Body of pancreas (tissue), 4 donors: ENCODE results near the gene MSI2. TPM values are rescaled to one million over a fixed set of nuclear protein-coding genes. Genes with fewer than 3 reads are reported as not detected.

ENCODE experiments used
- ATAC-seq: fragments of 150-250 bp; one replicate; pipeline ENCODE4 v1.9.1; 2016
- DNase-seq, 4 donors: peaks; one replicate each; pipeline ENCODE4 v3.0.0-alpha.2; 2019
- H3K27ac ChIP-seq, 4 donors: fragments of 200-600 bp; sonication (generic); 1 replicate in 3 of 4; 2 replicates in 1 of 4; pipeline versions ENCODE4 v1.5.1 to v1.6.1; 2016 to 2019; ENCODE audit warnings: mild to moderate bottlenecking in 1 of 4, mixed read lengths in 1 of 4, moderate library complexity in 1 of 4
- H3K27me3 ChIP-seq, 2 donors: fragments of 200-600 bp; sonication (generic); one replicate each; pipeline ENCODE4 v1.6.0; 2016; ENCODE audit warnings: mild to moderate bottlenecking in 1 of 2
- H3K36me3 ChIP-seq, 2 donors: fragments of 200-600 bp; sonication (generic); replicated peaks in 1 of 2; 2 replicates each; pipeline ENCODE4 v1.5.1; 2016; ENCODE audit warnings: low read depth in 2 of 2; ENCODE audit not compliant: insufficient read depth in 1 of 2
- H3K4me1 ChIP-seq: fragments of 200-600 bp; sonication (generic); one replicate; pipeline ENCODE4 v1.6.0; 2016
- H3K4me3 ChIP-seq, 2 donors: fragments of 200-600 bp; sonication (generic); 1 replicate in 1 of 2; 2 replicates in 1 of 2; pipeline ENCODE4 v1.5.1; 2016 to 2019
- H3K9me3 ChIP-seq, 3 donors: fragments of 200-600 bp; sonication (generic); 1 replicate in 2 of 3; 2 replicates in 1 of 3; pipeline ENCODE4 v1.5.1; 2016
- POLR2A ChIP-seq, 3 donors: fragments of 450-650 bp; IDR thresholded peaks; one replicate each; pipeline ENCODE4 v1.6.1; 2016; ENCODE audit warnings: antibody characterized with exemption in 3 of 3, mild to moderate bottlenecking in 2 of 3
- WGBS, 2 donors: methylation state at CpG; one replicate each; pipeline ENCODE4 v1.1.5; 2017; 5-methylcytosine and 5-hydroxymethylcytosine counted together
- intact Hi-C: fragments of 100-400 bp; cut with DNase I; formaldehyde crosslinking; loops from one replicate; pipeline ENCODE4 v1.15.1; 2023
- total RNA-seq, 2 donors: library from RNA; depleted of rRNA; stranded (reverse); fragments of >200 nt; gene quantifications; one replicate each; pipeline ENCODE4 v1.1.0, GENCODE V29; 2016
- TF ChIP-seq, protein P1 (sequence below), 7 experiments: fragments of 450-650 bp in 4 of 7; fragments of 200-600 bp in 3 of 7; sonication (generic) in 3 of 7; IDR thresholded peaks; one replicate each; pipeline ENCODE4 v1.5.1; 2016 to 2019; ENCODE audit warnings: antibody characterized with exemption in 7 of 7

The MSI2 gene
- total RNA-seq, 2 donors from 2014 or later = 21.1 to 28.5 TPM

DNA sequence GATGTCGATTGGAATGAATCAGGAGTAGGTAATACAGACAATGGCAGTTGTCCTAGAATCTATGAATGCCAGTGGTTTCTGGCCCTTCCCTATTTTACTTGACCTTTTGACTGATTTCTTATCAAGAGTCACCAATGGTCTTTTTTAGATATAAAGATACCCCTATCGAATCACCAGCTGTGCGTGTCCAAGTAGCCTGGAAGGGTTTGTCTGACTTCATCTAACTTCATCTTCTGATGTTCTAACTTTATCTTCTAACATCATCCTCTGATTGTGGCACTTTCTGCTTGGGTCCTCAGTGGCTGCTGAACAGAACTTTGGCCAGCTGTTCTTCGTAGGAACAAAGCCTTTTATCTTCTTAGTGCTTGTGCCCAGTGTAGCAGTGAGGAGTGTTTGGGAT is 129.7 kb downstream of the MSI2 start:
- 91% methylated on average over 4 of the region's 4 CpGs for WGBS, 2 donors
- intact Hi-C loops = no loop called here
- no peak for ATAC-seq

GRCh38 chr17:57387575-57387974 is 131.3 kb downstream of the MSI2 start:
- H3K9me3 ChIP-seq = peaks cover 0 to 8% (median 0%) of the 10 kb centered on the region in 3 donors
- H3K4me3 ChIP-seq = no peak overlapping the region
- WGBS, 2 donors = 100% methylated on average over 1 of the region's 1 CpG

More for the DNA sequence above, 129.7 kb downstream of the MSI2 start:
- Histone ChIP-seq H3K27ac (no peak overlapping the region), H3K9me3 (peaks cover 0 to 8% (median 0%) of the 10 kb centered on the region in 3 donors), H3K36me3 (no peaks in the 10 kb centered on the region), H3K27me3 (no peaks in the 10 kb centered on the region), H3K4me1 (no peaks in the 10 kb centered on the region), H3K4me3 (no peak overlapping the region)
- no peak for DNase-seq
- no peak for TF ChIP-seq POLR2A (IDR thresholded peaks at IDR 0.05)
- TF ChIP-seq, protein P1, sequence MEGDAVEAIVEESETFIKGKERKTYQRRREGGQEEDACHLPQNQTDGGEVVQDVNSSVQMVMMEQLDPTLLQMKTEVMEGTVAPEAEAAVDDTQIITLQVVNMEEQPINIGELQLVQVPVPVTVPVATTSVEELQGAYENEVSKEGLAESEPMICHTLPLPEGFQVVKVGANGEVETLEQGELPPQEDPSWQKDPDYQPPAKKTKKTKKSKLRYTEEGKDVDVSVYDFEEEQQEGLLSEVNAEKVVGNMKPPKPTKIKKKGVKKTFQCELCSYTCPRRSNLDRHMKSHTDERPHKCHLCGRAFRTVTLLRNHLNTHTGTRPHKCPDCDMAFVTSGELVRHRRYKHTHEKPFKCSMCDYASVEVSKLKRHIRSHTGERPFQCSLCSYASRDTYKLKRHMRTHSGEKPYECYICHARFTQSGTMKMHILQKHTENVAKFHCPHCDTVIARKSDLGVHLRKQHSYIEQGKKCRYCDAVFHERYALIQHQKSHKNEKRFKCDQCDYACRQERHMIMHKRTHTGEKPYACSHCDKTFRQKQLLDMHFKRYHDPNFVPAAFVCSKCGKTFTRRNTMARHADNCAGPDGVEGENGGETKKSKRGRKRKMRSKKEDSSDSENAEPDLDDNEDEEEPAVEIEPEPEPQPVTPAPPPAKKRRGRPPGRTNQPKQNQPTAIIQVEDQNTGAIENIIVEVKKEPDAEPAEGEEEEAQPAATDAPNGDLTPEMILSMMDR (IDR thresholded peaks at IDR 0.05) = no peak

DNA sequence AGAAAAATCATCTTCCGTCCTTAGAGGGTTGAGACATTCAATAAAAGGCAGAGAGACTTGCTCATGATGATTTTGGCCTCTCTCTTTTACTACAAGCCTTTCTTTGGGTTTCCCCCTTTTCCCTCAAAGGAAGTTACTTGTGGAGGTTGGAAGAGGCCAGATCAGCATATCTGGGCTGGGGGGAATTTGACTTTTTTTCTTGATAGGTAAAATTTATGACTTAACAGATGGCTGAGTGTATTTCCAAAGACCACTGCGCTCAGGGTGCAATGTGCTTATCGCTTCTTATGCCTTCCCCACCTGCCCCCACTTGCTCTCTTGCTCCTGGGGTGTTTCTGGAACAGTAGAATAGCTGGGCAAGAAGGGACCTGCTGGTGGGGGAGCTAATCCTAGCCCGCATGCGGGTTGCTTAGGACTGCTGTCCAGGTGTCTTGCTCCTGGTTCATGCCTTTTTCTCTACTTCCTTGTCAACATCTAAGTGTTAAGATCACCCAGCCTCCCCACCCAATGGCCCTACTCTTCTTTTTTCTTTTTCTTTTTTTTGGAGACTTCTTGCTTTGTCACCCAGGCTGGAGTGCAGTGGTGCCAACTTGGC is 131.9 kb downstream of the MSI2 start:
- no peak for ATAC-seq
- 80 to 97% methylated on average over 5 of the region's 5 CpGs for WGBS, 2 donors
- no peak overlapping the region for H3K4me3 ChIP-seq
- intact Hi-C loops = no loop called here
- peaks cover 0 to 8% (median 0%) of the 10 kb centered on the region in 3 donors for H3K9me3 ChIP-seq
- no peaks in the 10 kb centered on the region for H3K4me1 ChIP-seq
- TF ChIP-seq POLR2A (IDR thresholded peaks at IDR 0.05) = no peak
- TF ChIP-seq, protein P1 (IDR thresholded peaks at IDR 0.05) = no peak
- no peak overlapping the region for H3K27ac ChIP-seq
- H3K36me3 ChIP-seq = no peaks in the 10 kb centered on the region
- H3K27me3 ChIP-seq = no peaks in the 10 kb centered on the region
- no peak for DNase-seq

More at GRCh38 chr17:57387575-57387974, 131.3 kb downstream of the MSI2 start:
- TF ChIP-seq, protein P1 (IDR thresholded peaks at IDR 0.05) = no peak
- TF ChIP-seq POLR2A (IDR thresholded peaks at IDR 0.05) = no peak
- no peak for DNase-seq
- Histone ChIP-seq H3K27me3 (no peaks in the 10 kb centered on the region), H3K36me3 (no peaks in the 10 kb centered on the region), H3K4me1 (no peaks in the 10 kb centered on the region), H3K27ac (no peak overlapping the region)
- no peak for ATAC-seq
- intact Hi-C loops = no loop called here

DNA sequence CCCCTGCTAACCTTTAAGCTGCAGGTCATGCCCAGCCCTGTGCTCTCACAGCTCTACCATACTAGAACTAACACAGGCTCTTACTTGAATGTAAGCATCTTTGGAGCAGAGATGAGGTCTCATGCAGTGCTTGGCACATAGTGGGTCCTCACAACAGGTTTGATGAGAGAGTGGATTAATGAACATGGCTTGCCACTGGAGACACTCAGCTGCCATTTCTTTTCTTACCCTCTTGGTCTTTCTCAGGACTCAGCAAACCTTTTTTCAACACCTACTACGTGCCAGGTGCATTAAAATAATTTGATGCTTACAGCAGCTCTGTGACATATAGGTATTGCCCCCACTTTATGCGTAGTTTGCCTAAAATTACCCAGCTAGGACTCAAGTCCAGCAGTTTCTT is 133.2 kb downstream of the MSI2 start:
- H3K9me3 ChIP-seq = peaks cover 0 to 14% (median 0%) of the 10 kb centered on the region in 3 donors
- WGBS, 2 donors = 48 to 50% methylated on average over 2 of the region's 2 CpGs

More for the DNA sequence above, 133.2 kb downstream of the MSI2 start:
- Histone ChIP-seq H3K27ac (no peak overlapping the region), H3K27me3 (no peaks in the 10 kb centered on the region), H3K36me3 (no peaks in the 10 kb centered on the region), H3K4me3 (no peak overlapping the region), H3K4me1 (no peaks in the 10 kb centered on the region)
- TF ChIP-seq, protein P1 (IDR thresholded peaks at IDR 0.05) = no peak
- no peak for TF ChIP-seq POLR2A (IDR thresholded peaks at IDR 0.05)
- ATAC-seq = no peak
- intact Hi-C loops = no loop called here
- no peak for DNase-seq
